Eye (tissue), 1 donor: Measurements from ENCODE around the gene ZNF862.

Source experiments
- DNase-seq: peaks from one replicate; pipeline ENCODE4 v3.0.0-alpha.2; 2015

Gene ZNF862

GRCh38 chr7:149846436-149847046 lies 8.4 kb downstream of the ZNF862 start:
- DNase-seq, result no peak

DNA sequence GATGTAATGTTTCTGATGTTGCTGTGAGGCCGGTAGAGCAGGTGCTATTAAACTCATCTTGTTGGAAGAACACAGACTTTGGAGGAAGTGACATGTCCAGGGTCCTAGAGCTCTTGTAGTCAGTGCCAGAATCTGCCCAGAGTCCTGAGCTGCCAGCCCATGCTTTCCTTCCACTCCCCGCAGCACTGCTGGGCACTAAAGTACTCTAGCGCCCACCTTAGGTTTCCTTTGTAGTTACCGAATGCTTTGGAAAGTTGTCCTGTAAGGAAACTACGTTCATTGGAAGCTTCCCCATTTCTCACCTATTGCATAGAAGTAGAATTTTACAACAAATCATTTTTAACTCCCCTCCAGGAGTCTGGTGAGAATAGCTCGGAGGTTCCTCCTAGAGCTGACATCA lies 11.0 kb downstream of the ZNF862 start:
- DNase-seq, result no peak

- peak; percentile 49 for DNase-seq
Observed at GRCh38 chr7:149850007-149850594, 11.9 kb downstream of the ZNF862 start.

GRCh38 chr7:149850716-149851115 lies 12.5 kb downstream of the ZNF862 start:
- no peak for DNase-seq

- no peak for DNase-seq
Observed at GRCh38 chr7:149851449-149851848, 13.3 kb downstream of the ZNF862 start.

DNA sequence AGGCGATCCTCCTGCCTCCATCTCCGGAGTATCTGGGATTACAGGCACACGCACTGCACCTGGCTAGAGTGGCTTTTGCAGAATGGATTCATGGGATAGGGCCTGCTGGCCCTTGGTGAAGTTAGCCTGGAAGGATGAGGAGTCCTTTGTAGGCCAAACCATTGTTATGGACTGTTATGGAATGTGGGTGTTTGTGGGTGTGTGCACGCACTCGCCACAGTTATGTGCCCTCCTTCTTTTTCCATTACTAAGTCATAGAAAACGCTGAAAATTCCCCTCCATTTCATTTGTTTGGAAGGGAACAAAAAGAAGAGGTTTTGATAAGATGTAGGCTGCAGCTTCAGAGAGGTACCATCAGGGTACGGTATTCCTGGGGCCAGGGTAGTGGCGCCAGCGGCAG lies 15.0 kb downstream of the ZNF862 start:
- no peak for DNase-seq

- peak; percentile 73 for DNase-seq
Observed at GRCh38 chr7:149854611-149855360, 16.6 kb downstream of the ZNF862 start.

DNA sequence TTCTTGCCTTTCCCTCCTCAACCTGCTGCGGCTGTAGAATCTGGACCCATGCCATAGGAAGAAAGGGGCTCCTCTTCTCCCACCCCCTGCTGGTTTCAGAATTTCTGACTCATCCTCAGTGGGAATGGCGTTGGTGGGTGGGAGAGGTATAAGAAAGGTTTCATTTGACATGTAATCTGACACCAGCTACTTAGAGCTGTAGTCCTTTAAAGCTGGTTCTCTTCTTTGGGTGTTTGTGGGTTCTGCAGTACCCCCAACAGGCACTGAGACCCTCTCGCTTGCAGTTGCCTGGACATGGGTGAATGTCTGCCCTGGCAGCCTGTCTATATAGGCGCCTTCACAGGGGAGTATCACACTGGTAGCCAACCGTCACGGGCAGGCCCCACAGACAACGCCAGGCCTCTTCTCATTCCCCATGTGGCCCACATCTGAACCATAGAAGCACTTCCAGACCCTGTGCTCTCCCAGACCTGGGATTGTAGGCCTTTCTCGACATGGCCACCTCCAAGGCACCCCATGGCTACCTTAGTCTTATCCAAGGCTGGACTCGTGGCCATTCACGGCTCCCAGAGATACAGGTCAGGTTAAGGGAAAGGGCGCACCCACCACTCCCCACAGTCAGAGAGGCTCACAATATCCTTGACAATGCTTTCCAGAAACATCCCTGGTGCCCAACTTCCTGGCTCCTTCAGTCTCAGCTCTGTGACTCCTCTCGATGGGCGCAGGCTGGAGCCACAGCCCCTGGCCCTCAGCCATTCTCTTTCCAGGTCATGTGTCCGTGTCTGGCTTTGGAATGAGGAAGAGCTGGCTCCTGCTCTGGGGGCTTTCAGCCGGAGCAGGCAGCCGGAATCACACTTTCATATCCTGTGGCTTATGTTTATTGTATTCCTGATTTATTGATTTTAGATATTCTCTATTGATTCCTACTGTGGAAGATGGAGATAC lies 17.5 kb downstream of the ZNF862 start:
- peak; percentile 65 for DNase-seq

DNA sequence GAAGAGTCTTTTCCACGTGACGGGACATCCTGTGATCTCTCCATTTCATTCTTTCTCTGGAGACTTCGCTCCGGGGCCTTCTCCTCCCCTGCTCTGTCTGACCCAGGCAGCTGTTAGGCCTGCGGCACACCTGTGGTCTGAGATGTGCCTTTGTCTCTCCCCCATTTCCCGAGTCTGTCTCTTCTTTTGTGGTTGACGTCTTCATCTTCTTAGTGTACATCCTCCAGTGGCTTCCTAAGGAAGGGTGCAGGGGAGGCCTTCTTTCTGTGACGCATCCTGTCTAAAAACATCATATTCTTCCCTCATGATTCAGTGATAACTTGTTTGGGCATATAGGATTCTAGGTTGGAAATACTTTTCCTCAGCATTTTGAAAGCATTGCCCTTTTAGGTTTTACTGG lies 18.4 kb downstream of the ZNF862 start:
- DNase-seq, result no peak

GRCh38 chr7:149859369-149859768 lies 21.2 kb downstream of the ZNF862 start:
- no peak for DNase-seq

DNA sequence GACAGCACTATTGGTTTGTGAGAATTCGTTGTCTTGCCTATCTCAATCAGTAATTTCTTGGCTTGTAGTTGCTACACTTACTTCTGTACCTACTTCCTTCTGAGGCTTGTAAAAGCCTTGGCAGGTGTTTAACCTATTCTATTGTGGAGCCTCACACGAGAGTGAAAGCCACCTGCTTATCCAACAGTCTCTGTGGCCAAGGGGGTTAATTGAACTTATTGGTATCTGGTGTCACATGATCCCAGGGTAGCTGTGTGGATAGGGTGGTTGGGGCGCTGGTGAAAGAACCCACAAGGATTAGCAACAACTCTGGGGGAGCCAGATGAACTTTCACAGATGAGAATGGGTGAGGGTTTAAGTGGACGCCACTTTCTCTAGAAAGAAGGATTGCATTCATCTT lies 21.7 kb downstream of the ZNF862 start:
- DNase-seq, result no peak

GRCh38 chr7:149860821-149861727 lies 22.9 kb downstream of the ZNF862 start:
- no peak for DNase-seq

DNA sequence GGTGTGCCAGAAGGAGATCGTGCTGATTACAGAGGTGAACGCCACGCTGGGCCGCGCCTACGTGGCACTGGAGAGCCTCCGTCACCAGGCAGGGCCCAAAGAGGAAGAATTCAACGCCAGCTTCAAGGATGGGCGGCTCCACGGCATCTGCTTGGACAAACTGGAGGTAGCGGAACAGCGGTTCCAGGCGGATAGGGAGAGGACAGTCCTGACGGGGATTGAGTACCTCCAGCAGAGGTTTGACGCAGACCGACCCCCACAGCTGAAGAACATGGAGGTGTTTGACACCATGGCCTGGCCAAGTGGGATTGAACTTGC lies 23.5 kb downstream of the ZNF862 start:
- DNase-seq, result no peak

DNA sequence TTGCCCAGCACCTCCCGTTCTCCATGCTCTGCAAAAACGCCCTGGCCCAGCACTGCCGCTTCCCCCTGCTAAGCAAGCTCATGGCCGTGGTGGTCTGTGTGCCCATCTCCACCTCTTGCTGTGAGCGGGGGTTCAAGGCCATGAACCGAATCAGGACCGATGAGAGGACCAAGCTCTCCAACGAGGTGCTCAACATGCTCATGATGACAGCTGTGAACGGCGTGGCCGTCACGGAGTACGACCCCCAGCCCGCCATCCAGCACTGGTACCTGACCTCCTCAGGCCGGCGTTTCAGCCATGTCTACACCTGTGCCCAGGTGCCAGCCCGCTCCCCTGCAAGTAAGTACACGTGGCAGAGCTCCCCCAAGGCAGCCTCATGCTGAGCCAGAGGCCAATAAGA lies 24.0 kb downstream of the ZNF862 start:
- no peak for DNase-seq

- no peak for DNase-seq
Observed at GRCh38 chr7:149863500-149863899, 25.3 kb downstream of the ZNF862 start.

- DNase-seq, result no peak
Observed at GRCh38 chr7:149864023-149864422, 25.8 kb downstream of the ZNF862 start.

- DNase-seq, result no peak
Observed at GRCh38 chr7:149864751-149865150, 26.6 kb downstream of the ZNF862 start.

DNA sequence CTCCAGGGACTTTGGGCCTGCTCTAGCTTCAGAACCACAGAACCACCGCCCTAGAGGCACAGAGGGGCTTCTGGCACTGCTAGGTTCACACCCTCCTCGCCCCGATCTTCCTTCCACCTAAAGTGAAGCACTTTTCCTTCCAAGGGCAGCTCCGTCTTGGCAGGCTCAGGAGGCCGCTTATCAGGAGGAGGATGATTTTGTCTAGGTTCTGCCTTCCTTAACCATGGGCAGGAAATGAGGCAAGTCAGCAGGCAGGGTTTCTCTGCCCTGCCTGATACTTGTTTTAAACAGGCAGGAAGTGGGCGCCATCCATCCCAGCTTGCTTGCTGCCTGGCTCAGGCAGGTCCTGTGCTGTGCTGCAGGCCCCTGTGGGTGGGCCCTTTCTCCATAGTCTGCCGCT lies 27.3 kb downstream of the ZNF862 start:
- DNase-seq, result no peak

DNA sequence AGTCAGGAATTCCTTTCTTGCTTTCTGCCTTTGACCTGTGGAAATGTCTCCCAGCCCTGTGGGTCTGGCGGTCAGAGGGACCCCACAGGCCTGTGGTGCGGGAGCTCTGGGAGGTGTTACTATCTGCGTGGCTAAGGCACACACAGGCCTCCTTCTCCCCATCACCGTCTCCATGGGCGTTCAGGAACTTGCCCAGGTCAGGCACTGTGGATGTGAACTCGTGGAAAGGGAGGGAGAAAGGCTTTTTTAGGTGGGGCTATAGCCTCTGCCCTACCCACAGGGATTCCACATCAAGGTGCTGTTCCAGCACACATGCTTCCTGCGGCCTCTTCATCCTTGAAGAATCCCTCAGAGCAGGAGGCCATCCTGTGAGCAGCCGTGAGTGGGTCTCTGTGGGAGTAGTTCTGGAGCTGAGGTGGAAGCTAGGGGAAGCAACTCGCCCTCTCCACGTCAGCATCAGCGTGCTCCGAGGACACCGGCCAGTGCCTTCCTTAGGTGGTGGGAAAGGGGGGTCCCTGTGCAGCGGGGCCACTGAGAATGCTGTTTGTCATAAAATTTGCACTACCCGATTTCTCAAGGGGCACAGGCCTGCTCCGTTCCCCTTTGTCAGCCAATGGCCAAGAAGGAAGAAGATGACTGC lies 28.1 kb downstream of the ZNF862 start:
- DNase-seq, result no peak

- DNase-seq, result no peak
Observed at GRCh38 chr7:149866779-149867447, 28.7 kb downstream of the ZNF862 start.
